KMS-11 (cell line): ENCODE results near the gene ANAPC13.
A peak's percentile ranks its signal among the peaks of the same experiment; 100 is the strongest.

Experiments
- H2AFZ ChIP-seq: fragments of 200-600 bp; sonication (generic); 2 replicates; pipeline ENCODE4 v1.6.1; 2016; ENCODE audit warnings: antibody characterized with exemption, mixed run types, low read depth
- H3K27ac ChIP-seq: fragments of 200-600 bp; sonication (generic); 2 replicates; pipeline ENCODE4 v1.6.1; 2016; ENCODE audit warnings: mild to moderate bottlenecking, mixed run types
- H3K27me3 ChIP-seq: fragments of 200-600 bp; sonication (generic); 2 replicates; pipeline ENCODE4 v1.6.1; 2017; ENCODE audit warnings: mild to moderate bottlenecking, low read depth, mixed run types, moderate library complexity; ENCODE audit not compliant: insufficient read depth
- H3K36me3 ChIP-seq: fragments of 200-600 bp; sonication (generic); 2 replicates; pipeline ENCODE4 v1.6.1; 2017; ENCODE audit warnings: mild to moderate bottlenecking, mixed run types; ENCODE audit not compliant: insufficient read depth
- H3K4me1 ChIP-seq: fragments of 200-600 bp; sonication (generic); 2 replicates; pipeline ENCODE4 v1.6.1; 2016; ENCODE audit warnings: mild to moderate bottlenecking, low read depth, mixed run types; ENCODE audit not compliant: poor library complexity, severe bottlenecking
- H3K4me2 ChIP-seq: fragments of 200-600 bp; sonication (generic); 2 replicates; pipeline ENCODE4 v1.7.0; 2016; ENCODE audit warnings: mild to moderate bottlenecking, mixed run types
- H3K4me3 ChIP-seq: fragments of 200-600 bp; sonication (generic); IDR thresholded peaks from 2 replicates; pipeline ENCODE4 v1.6.1; 2017; ENCODE audit warnings: low read depth, low read length, mixed read lengths; ENCODE audit not compliant: insufficient read depth
- H3K79me2 ChIP-seq: fragments of 200-600 bp; sonication (generic); 2 replicates; pipeline ENCODE4 v1.6.1; 2016; ENCODE audit warnings: low read depth, mixed run types; ENCODE audit not compliant: insufficient read depth
- H3K9ac ChIP-seq: fragments of 200-600 bp; sonication (generic); 2 replicates; pipeline ENCODE4 v1.6.1; 2016; ENCODE audit warnings: mild to moderate bottlenecking, mixed run types
- H4K20me1 ChIP-seq: fragments of 200-600 bp; sonication (generic); 2 replicates; pipeline ENCODE4 v1.6.1; 2016; ENCODE audit warnings: mild to moderate bottlenecking, mixed run types; ENCODE audit not compliant: insufficient read depth
- TF ChIP-seq, protein P1 (sequence below): fragments of 200-600 bp; sonication (generic); conservative IDR thresholded peaks from 2 replicates; pipeline ENCODE4 v1.6.1; 2017; ENCODE audit warnings: low read depth, mild to moderate bottlenecking, antibody characterized with exemption, low read length, moderate library complexity, mixed read lengths

Gene ANAPC13, protein sequence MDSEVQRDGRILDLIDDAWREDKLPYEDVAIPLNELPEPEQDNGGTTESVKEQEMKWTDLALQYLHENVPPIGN

DNA sequence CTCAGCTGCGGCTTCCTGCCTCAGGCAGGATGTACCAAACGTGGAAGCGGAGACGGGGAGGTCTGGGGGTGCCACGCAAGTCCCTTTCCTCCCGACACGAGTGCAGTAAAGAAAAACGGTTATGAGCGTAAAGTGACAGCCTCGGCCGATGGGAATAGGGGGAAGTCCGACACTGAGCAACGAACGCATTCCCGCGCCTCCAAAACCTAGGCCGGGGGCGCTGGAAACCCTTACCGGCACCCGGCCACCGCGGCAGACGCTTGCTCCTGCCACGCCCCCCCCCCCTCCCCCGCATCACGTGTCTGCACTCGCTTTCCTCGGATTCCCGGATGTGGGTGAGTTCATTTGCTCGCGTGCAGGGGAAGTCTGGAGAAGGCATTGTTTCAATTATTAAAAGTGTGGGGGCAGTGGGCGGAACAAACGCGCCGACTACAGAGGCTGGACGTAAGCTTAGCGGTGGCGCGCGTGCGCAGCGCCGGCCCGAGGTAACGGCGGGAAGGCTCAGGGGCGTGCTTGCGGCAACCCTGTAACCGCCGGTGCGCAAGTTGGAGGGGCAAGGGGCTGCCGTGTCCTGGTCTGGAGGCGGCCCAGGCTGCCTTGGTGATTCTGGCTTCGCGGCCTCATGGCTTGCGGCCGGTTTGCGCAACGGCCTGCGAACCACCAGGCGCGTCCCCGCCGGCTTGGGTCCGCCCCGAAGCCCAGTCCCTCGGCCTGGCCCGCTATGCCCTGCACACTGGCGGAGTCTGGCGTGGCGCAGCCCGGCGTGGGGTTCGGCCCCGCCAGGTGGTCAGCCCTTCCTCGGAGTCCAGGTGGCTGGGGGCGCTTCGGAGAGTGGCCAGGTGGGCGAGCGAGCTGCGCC is at the start of gene ANAPC13, which contains the start of gene CEP63:
TSS of gene ANAPC13 (minus strand) at position 268 of the 859 bp plus-strand sequence. CDS start 3,081 bp downstream, outside the sequence.
TSS of gene CEP63 (plus strand) at position 340 of the 859 bp plus-strand sequence. CDS start 9,264 bp downstream, outside the sequence.
- no peaks in the 10 kb centered on the region for H4K20me1 ChIP-seq
- H2AFZ ChIP-seq: peak within 1 kb of the TSS; percentile 99
- H3K27me3 ChIP-seq: no peaks in the 10 kb centered on the region
- TF ChIP-seq, protein P1, sequence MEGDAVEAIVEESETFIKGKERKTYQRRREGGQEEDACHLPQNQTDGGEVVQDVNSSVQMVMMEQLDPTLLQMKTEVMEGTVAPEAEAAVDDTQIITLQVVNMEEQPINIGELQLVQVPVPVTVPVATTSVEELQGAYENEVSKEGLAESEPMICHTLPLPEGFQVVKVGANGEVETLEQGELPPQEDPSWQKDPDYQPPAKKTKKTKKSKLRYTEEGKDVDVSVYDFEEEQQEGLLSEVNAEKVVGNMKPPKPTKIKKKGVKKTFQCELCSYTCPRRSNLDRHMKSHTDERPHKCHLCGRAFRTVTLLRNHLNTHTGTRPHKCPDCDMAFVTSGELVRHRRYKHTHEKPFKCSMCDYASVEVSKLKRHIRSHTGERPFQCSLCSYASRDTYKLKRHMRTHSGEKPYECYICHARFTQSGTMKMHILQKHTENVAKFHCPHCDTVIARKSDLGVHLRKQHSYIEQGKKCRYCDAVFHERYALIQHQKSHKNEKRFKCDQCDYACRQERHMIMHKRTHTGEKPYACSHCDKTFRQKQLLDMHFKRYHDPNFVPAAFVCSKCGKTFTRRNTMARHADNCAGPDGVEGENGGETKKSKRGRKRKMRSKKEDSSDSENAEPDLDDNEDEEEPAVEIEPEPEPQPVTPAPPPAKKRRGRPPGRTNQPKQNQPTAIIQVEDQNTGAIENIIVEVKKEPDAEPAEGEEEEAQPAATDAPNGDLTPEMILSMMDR: no peak
- H3K9ac ChIP-seq: peak within 1 kb of the TSS; percentile 94
- H3K4me2 ChIP-seq: peak within 1 kb of the TSS; percentile 77
- peak within 1 kb of the TSS; percentile 98 for H3K4me3 ChIP-seq
- H3K4me1 ChIP-seq: peaks cover 17% of the 10 kb centered on the region
- H3K79me2 ChIP-seq: peaks cover 55% of the 10 kb centered on the region
- 0 out of 2 replicates have a peak, but pooled peaks cover 6% of the 10 kb centered on the region for H3K36me3 ChIP-seq
- peak within 1 kb of the TSS; percentile 91 for H3K27ac ChIP-seq

DNA sequence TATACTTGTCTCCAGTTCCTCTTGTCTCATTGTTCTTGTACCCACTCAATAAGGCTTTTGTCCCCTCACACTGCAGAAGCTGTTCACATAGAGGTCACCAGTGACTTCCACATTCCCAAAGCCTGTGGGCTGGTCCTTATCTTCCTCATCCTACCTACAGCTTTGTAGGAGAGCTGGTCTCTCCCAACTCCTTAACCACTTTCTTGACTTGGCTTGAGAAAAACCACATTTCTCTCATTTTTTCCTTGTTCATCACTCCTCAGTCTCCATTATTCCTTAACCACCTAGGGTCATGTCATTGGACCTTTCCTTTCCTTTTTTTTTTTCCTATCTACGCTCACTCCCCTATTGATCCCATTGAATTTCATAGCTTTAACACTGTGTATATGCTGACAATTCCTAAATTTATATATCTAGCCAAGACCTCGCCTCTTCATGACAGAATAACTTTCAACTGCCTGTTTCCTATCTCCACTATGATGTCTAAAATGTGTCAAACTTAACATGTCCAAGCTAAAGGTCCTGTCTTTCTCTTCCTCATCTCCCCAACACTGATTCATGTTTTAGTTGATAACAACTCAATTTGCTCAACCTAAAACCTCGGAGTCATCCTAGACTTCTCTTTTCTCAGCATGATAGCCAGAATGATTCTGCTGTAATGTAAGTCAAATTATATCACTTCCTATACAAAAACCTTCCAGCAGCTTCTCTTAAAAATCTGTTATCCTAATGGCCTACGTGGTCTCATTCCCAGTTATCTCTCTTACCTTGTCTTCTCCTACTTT is 49.6 kb upstream of the ANAPC13 start:
- no peaks in the 10 kb centered on the region for H3K27me3 ChIP-seq
- H3K36me3 ChIP-seq: no peaks in the 10 kb centered on the region
- no peak overlapping the region for H3K4me3 ChIP-seq
- no peak overlapping the region for H3K9ac ChIP-seq
- no peaks in the 10 kb centered on the region for H3K4me1 ChIP-seq
- no peaks in the 10 kb centered on the region for H3K79me2 ChIP-seq
- H3K27ac ChIP-seq: no peak overlapping the region
- no peaks in the 10 kb centered on the region for H4K20me1 ChIP-seq
- no peak overlapping the region for H3K4me2 ChIP-seq
- TF ChIP-seq, protein P1: no peak
- H2AFZ ChIP-seq: no peak overlapping the region

DNA sequence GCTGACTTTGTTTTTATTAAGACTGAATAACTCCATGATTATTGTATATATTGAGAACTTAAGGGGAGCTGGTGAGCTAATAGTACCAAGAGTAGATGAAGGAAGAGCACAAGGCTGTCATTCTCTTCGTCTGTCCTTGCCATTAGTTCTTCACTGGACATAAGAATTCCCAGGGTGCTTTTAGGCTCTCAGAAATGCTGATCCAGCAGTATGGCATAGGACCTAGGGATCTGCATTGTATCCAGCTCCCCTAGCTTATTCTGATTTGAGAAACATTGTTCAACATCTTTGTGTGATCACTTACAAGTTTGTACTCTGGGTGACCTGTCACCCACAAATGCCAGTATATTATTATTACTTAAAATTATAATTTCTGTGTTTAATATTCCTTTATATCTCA is 47.7 kb upstream of the ANAPC13 start:
- H3K4me3 ChIP-seq: no peak overlapping the region
- no peaks in the 10 kb centered on the region for H3K79me2 ChIP-seq
- H4K20me1 ChIP-seq: no peaks in the 10 kb centered on the region
- no peaks in the 10 kb centered on the region for H3K27me3 ChIP-seq
- no peaks in the 10 kb centered on the region for H3K4me1 ChIP-seq
- no peak overlapping the region for H3K4me2 ChIP-seq
- no peaks in the 10 kb centered on the region for H3K36me3 ChIP-seq
- no peak overlapping the region for H3K27ac ChIP-seq
- no peak overlapping the region for H2AFZ ChIP-seq
- TF ChIP-seq, protein P1: no peak
- no peak overlapping the region for H3K9ac ChIP-seq

DNA sequence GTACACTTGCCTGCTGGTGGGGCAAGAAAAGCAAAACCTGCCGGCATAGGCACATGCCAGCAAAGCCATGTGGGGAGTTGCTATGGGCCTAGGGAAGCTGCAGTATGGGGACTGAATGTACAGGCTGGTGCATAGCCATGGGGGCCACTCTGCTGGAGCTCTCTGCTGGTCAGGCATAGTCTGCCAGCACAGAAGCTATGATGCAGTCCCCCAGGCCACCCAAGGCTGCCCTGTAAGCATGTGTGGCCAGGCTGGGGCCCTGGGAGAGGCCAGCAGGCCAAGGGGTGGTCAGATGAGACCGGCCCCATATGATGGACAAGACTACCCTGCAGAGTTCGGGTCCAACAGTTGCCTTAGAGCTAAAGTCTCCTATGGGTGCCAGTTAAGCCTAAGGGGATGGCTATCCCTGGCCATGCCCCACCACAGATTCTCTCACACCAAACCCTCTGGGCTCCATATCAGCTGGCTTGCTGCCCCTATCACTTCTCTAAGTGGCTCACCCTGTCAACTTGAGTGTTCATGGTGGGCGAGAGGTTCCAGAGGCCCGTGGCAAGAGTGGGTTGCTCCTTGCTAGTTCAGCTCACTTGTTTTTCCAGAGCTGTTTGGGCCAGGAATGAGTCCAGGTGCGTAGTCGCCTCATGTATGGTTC is 41.9 kb upstream of the ANAPC13 start:
- Histone ChIP-seq H4K20me1 (no peaks in the 10 kb centered on the region), H3K27me3 (no peaks in the 10 kb centered on the region), H3K36me3 (no peaks in the 10 kb centered on the region), H3K9ac (no peak overlapping the region), H3K4me1 (no peaks in the 10 kb centered on the region), H3K27ac (no peak overlapping the region), H2AFZ (no peak overlapping the region), H3K4me3 (no peak overlapping the region), H3K4me2 (no peak overlapping the region), H3K79me2 (0 out of 2 replicates have a peak, but pooled peaks cover 3% of the 10 kb centered on the region)
- TF ChIP-seq, protein P1: no peak
